ENCODE measurements around the gene RASGRF1. TPM values are rescaled to one million over a fixed set of nuclear protein-coding genes. Genes with fewer than 3 reads are reported as not detected.

RASGRF1 gene
- total RNA-seq, 4 donors from 2014 or later: 0.13 to 0.23 TPM; not detected in 2

DNA sequence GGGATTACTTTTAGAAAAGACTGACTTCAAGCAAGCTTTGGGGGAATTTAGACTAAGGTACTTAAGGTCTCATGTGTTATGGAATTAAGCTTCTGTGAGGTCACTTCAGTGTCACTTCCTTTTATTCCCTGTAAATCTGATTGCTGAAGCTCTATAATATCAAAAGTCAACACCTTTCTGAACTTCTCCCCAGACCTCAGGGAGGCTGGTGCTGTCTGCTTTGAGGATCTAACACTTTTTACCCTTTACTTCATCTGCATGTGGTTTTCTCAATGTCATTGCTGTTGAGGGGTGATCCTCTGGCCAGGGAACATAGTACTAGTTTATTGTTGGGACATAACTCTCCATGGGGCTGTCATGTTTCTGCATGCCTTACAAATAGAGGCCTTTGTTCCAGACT, 41.8 kb upstream of the RASGRF1 start:
- no peaks in the 10 kb centered on the region for H3K36me3 ChIP-seq
- no peak for ATAC-seq
- H3K4me3 ChIP-seq: no peak overlapping the region
- peaks cover 0 to 37% (median 0%) of the 10 kb centered on the region in 3 donors for H3K9me3 ChIP-seq
- H3K27me3 ChIP-seq: peaks cover 21% of the 10 kb centered on the region
- H3K4me1 ChIP-seq: no peaks in the 10 kb centered on the region
- TF ChIP-seq, protein P1, sequence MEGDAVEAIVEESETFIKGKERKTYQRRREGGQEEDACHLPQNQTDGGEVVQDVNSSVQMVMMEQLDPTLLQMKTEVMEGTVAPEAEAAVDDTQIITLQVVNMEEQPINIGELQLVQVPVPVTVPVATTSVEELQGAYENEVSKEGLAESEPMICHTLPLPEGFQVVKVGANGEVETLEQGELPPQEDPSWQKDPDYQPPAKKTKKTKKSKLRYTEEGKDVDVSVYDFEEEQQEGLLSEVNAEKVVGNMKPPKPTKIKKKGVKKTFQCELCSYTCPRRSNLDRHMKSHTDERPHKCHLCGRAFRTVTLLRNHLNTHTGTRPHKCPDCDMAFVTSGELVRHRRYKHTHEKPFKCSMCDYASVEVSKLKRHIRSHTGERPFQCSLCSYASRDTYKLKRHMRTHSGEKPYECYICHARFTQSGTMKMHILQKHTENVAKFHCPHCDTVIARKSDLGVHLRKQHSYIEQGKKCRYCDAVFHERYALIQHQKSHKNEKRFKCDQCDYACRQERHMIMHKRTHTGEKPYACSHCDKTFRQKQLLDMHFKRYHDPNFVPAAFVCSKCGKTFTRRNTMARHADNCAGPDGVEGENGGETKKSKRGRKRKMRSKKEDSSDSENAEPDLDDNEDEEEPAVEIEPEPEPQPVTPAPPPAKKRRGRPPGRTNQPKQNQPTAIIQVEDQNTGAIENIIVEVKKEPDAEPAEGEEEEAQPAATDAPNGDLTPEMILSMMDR (IDR thresholded peaks at IDR 0.05): no peak
- no peak for TF ChIP-seq POLR2A (IDR thresholded peaks at IDR 0.05)
- no peak for TF ChIP-seq EP300 (IDR thresholded peaks at IDR 0.05)
- TF ChIP-seq POLR2AphosphoS5 (IDR thresholded peaks at IDR 0.05): no peak
- no peak overlapping the region for H3K27ac ChIP-seq

DNA sequence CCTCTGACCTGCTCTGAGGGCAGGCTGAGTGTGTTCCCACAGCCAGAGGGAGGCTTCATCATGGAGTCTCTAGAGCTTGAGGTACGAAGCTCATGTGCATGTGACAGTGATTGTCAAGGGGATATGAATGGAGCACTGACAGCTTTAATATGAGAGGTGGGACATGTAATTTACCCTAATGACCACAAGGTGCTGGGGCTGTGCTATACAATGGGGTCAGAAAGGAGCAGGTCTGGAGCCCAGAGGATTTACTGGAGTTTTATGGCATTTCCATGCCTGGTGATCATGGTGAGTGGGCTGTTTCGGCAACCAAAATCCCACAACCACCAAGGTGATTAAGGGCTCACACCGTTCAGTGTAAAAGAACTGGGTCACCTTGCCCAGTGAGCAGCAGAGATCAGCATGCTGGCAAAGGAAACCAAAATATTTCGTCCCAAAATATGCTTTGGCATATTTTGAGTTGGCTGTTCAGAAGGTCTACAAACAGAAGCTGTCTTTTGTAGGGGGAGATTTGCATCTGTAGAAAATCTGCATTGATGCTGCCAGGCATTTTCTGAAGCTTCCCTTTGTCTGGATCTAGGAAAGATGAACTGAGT, 40.1 kb upstream of the RASGRF1 start:
- no peaks in the 10 kb centered on the region for H3K36me3 ChIP-seq
- no peak overlapping the region for H3K27ac ChIP-seq
- H3K27me3 ChIP-seq: peaks cover 20% of the 10 kb centered on the region
- TF ChIP-seq EP300 (IDR thresholded peaks at IDR 0.05) (no peak), POLR2A (IDR thresholded peaks at IDR 0.05) (no peak), POLR2AphosphoS5 (IDR thresholded peaks at IDR 0.05) (no peak)
- TF ChIP-seq, protein P1 (IDR thresholded peaks at IDR 0.05): no peak
- peaks cover 0 to 37% (median 0%) of the 10 kb centered on the region in 3 donors for H3K9me3 ChIP-seq
- 46% methylated on average over 4 of the region's 4 CpGs; no CpG with 5 or more reads in 1 of the 2 donors for WGBS, 2 donors (ENCODE audit: low coverage in 1 of 2)
- ATAC-seq: no peak
- no peak overlapping the region for H3K4me3 ChIP-seq
- no peaks in the 10 kb centered on the region for H3K4me1 ChIP-seq

DNA sequence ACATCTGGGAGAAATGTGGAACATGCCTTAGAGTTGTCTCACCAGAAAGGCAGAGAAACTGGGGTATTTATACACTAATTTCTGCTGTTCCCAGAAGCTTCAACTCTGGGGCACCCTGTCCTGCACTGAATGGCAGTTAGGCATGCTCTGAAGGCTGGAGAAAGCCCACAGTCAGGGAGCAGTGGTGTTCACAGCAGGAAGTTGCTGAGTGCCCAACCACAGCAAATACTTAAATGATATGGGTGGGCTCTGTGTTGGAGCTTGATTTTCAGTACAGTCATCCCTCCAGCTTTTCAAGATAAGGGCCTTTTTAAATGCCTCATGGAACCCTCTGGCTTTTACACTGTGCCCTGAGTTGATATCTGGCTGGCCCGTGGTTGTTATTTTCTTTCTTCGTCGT, 38.7 kb upstream of the RASGRF1 start:
- ATAC-seq: no peak
- Histone ChIP-seq H3K9me3 (peaks cover 0 to 37% (median 0%) of the 10 kb centered on the region in 3 donors), H3K27me3 (peaks cover 14% of the 10 kb centered on the region), H3K4me1 (no peaks in the 10 kb centered on the region), H3K4me3 (no peak overlapping the region), H3K27ac (no peak overlapping the region), H3K36me3 (no peaks in the 10 kb centered on the region)
- WGBS, 2 donors (ENCODE audit: low coverage in 1 of 2): 59 to 84% methylated on average over 3 of the region's 3 CpGs
- no peak for TF ChIP-seq POLR2AphosphoS5 (IDR thresholded peaks at IDR 0.05)
- no peak for TF ChIP-seq POLR2A (IDR thresholded peaks at IDR 0.05)
- TF ChIP-seq EP300 (IDR thresholded peaks at IDR 0.05): no peak
- TF ChIP-seq, protein P1 (IDR thresholded peaks at IDR 0.05): no peak

DNA sequence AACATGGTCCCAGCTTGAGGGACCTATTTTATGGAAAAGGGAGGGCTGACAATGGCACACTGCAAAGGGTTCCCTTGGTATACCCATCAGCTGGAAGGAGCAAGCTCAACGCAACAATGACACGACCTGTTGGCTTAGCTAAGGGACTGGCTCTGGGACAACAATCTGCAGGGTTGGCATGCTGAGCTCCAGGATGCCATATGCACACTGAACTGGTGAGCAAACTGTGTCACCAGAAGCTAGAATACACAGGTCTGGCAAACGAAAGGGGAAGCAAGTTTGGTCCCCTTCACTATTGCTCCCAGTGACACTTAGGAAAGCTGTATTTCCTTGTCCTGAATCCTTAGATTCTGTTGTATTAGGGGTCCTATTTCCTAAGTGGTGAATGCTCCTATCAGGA, 38.0 kb upstream of the RASGRF1 start:
- H3K27me3 ChIP-seq: peaks cover 14% of the 10 kb centered on the region
- 33 to 64% methylated on average over 1 to 2 of the region's 3 CpGs for WGBS, 2 donors (ENCODE audit: low coverage in 1 of 2)
- TF ChIP-seq POLR2A (IDR thresholded peaks at IDR 0.05): no peak
- no peak for TF ChIP-seq POLR2AphosphoS5 (IDR thresholded peaks at IDR 0.05)
- TF ChIP-seq EP300 (IDR thresholded peaks at IDR 0.05): no peak
- TF ChIP-seq, protein P1 (IDR thresholded peaks at IDR 0.05): no peak

DNA sequence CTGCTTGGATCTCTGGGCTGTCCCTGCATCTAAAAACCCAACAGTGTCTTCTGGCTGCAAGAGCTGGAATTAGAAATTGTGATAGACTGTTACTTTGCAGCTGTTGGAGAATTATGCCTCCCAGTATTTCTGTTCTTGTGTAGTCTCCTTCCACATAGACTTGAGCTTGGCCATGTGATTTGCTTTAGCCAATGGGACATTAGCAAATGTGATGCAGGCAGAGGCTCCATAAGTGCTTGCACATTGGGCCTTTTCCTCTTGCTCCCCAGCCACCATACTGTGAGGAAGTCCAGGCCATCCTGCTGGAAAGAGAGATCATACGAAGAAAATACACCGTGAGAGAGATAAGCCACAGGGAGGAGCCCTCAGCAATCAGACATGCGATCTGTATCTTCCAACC, 33.8 kb upstream of the RASGRF1 start:
- H3K36me3 ChIP-seq: no peaks in the 10 kb centered on the region
- peaks cover 0 to 3% (median 0%) of the 10 kb centered on the region in 3 donors for H3K9me3 ChIP-seq
- H3K4me1 ChIP-seq: no peaks in the 10 kb centered on the region
- no peak overlapping the region for H3K27ac ChIP-seq
- no peak overlapping the region for H3K4me3 ChIP-seq
- 37 to 53% methylated on average over 3 of the region's 3 CpGs for WGBS, 2 donors (ENCODE audit: low coverage in 1 of 2)
- H3K27me3 ChIP-seq: peaks cover 7% of the 10 kb centered on the region
- TF ChIP-seq, protein P1 (IDR thresholded peaks at IDR 0.05): no peak
- TF ChIP-seq POLR2AphosphoS5 (IDR thresholded peaks at IDR 0.05) (no peak), POLR2A (IDR thresholded peaks at IDR 0.05) (no peak), EP300 (IDR thresholded peaks at IDR 0.05) (no peak)
- ATAC-seq: no peak

More for the DNA sequence above, 38.0 kb upstream of the RASGRF1 start:
- H3K4me3 ChIP-seq: no peak overlapping the region
- peaks cover 0 to 37% (median 0%) of the 10 kb centered on the region in 3 donors for H3K9me3 ChIP-seq
- ATAC-seq: no peak
- H3K27ac ChIP-seq: no peak overlapping the region
- no peaks in the 10 kb centered on the region for H3K36me3 ChIP-seq
- H3K4me1 ChIP-seq: no peaks in the 10 kb centered on the region
